Keratinocyte (primary cell): ENCODE data around the gene GIMD1.

Source experiments
- EZH2 ChIP-seq: IDR thresholded peaks from one replicate; pipeline ENCODE4 v1.6.1; 2012; ENCODE audit warnings: inconsistent platforms, mild to moderate bottlenecking, low read length, moderate library complexity
- TF ChIP-seq, protein P1 (sequence below), 3 experiments: IDR thresholded peaks in 1 of 3; conservative IDR thresholded peaks in 1 of 3; optimal IDR thresholded peaks in 1 of 3; 2 replicates in 2 of 3; 3 replicates in 1 of 3; pipeline versions ENCODE3 to v1.5.1; 2011; ENCODE audit warnings: low read length in 3 of 3, mild to moderate bottlenecking in 3 of 3, moderate library complexity in 2 of 3, control low read depth in 1 of 3, inconsistent platforms in 1 of 3; ENCODE audit not compliant: insufficient read depth in 2 of 3; ENCODE audit errors: extremely low read depth in 1 of 3

DNA sequence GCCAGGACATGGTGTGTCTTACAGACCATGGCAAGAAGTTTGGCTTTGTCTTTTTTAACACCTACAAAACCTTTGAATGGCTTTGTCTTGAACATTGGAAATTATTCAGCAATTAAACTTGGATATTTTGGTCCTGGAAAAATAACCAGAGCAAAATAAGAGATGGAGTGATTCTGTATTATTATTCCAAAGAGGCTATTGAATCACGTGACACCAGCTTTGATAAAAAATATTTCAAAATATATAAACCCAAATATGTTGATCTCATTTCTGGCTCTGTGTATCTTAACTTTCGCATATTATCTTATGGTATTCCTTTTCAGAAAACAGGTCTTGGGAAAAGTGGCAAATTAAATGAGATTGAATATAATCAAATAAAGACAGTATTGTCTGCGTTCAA is 32.6 kb upstream of the GIMD1 start:
- TF ChIP-seq, protein P1, sequence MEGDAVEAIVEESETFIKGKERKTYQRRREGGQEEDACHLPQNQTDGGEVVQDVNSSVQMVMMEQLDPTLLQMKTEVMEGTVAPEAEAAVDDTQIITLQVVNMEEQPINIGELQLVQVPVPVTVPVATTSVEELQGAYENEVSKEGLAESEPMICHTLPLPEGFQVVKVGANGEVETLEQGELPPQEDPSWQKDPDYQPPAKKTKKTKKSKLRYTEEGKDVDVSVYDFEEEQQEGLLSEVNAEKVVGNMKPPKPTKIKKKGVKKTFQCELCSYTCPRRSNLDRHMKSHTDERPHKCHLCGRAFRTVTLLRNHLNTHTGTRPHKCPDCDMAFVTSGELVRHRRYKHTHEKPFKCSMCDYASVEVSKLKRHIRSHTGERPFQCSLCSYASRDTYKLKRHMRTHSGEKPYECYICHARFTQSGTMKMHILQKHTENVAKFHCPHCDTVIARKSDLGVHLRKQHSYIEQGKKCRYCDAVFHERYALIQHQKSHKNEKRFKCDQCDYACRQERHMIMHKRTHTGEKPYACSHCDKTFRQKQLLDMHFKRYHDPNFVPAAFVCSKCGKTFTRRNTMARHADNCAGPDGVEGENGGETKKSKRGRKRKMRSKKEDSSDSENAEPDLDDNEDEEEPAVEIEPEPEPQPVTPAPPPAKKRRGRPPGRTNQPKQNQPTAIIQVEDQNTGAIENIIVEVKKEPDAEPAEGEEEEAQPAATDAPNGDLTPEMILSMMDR (optimal IDR thresholded peaks at IDR 0.05 in 1 of 3, IDR thresholded peaks at IDR 0.05 in 1 of 3, conservative IDR thresholded peaks at IDR 0.05 in 1 of 3; ENCODE audit: extremely low read depth in 1 of 3, insufficient read depth in 2 of 3, low read length in 3 of 3): no peak
- no peak for TF ChIP-seq EZH2
